NCI-H1436 treated with DMSO at 0.1 percent for 48 hours (cell line): ENCODE results near the gene ACTMAP.
"Not testable (repeated sequence)": the region's sequence is repeated elsewhere in the genome, so short reads cannot be mapped to it uniquely, and the experiment has no call there.

Experiments
- DNase-seq: peaks from one replicate; lab custom pipeline; 2025; lab: John Stamatoyannopoulos, UW

The ACTMAP gene

DNA sequence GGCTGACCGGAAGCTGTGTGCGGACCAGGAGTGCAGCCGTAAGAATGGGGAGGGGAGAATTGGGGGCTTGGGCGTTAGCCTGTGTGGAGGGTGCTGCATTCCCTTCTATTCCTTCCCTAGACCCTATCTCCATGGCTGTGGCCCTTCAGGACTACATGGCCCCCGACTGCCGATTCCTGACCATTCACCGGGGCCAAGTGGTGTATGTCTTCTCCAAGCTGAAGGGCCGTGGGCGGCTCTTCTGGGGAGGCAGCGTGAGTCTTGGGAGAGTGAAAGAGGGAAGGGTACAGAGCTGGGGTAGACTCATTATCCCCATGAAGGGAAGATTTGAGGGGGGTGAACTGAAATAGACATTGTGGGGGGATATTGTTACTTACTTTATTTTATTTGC, 25.4 kb upstream of the ACTMAP start:
- DNase-seq: no peak

DNA sequence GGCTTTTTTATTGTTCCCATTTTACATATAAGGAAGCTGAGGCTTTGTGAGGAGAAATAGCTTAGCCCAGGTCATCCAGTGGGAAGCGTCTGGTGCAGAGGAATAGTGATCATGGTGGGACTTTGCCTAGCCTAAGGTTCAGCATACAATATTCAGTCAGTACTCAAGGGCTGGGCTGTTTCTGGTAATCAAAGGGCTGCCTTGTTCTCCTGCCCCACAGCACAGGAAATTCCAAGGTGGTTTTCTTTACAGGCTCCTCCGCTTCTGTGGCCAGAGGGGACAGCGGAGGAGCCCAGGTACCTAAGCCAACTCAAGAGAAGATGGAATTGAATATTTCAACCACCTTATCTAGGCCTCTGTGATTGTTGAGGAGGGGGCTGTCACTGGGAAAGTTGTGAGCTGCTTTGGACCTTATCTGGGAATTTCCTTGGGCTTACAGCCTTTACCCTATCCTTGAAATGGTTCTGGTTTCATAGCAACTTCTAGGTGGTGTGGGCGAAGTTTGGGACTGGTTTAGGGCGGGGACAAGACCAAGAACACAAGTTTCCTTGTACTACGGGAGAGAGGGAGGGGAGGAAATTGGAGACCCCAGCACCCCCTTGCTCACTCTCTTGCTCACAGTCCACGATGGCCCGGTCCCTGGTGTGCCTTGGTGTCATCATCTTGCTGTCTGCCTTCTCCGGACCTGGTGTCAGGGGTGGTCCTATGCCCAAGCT, 24.8 kb upstream of the ACTMAP start, which contains the start of gene MIA:
TSS of gene MIA (plus strand) at position 606 of the 716 bp plus-strand sequence. CDS start at position 628, 22 bp downstream.
- no peak for DNase-seq

DNA sequence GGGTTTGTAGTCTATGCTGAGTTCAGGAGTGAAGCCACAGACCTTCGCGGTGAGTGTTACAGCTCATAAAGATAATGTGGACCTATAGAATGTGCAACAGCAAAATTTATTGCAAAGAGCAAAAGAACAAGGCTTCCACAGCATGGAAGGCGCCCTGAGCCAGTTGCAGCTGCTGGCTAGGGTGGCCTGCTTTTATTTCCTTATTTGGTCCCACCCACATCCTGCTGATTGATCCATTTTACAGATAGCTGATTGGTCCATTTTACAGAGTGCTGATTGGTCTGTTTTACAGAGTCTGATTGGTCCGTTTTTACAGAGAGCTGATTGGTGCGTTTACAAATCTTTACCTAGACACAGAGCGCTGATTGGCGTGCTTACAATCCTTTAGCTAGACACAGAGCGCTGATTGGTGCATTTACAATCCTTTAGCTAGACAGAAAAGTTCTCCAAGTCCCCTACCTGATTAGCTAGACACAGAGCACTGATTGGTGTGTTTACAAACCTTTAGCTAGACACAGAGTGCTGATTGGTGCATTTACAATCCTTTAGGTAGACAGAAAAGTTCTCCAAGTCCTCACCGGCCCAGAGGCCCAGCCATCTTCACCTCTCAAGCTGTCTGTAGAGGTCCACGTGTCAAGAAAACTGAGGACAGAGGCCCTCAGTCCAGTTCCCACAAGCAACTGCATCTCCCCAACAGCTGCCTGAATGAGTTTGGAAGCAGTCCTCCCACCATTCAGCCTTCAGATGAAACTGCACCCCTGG, 21.0 kb upstream of the ACTMAP start:
- DNase-seq: not testable (repeated sequence)

DNA sequence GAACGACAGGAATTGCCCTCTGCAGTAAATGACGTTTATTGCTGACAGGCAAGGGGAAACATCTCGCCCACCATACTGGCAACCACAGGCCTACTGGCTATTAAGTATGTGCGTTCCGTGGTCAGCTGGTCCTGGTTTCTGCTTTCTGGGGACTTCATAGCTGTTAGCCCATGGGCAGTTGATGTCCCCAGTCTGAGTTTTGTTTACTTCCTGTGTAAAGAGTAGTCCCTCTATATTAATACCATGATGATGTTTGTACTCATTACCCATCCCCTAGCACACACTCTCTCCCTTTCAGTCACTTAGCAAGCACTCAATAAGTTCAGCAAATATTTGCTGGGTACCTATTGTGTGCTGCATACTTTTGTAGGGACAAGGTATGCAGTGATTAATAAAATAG, 18.6 kb upstream of the ACTMAP start:
- no peak for DNase-seq

DNA sequence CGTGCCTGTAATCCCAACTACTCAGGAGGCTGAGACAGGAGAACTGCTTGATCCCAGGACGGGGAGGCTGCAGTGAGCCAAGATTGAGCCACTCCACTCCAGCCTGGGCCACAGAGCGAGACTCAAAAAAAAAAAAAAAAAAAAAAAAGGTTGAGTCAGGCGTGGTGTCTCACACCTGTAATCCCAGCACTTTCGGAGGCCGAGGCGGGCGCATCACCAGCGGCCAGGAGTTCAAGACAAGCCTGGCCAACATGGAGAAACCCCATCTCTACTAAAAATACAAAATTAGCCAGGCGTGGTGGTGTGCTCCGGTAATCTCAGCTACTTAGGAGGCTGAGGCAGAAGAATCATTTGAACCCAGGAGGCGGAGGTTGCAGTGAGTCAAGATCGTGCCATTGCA, 16.1 kb upstream of the ACTMAP start:
- not testable (repeated sequence) for DNase-seq

DNA sequence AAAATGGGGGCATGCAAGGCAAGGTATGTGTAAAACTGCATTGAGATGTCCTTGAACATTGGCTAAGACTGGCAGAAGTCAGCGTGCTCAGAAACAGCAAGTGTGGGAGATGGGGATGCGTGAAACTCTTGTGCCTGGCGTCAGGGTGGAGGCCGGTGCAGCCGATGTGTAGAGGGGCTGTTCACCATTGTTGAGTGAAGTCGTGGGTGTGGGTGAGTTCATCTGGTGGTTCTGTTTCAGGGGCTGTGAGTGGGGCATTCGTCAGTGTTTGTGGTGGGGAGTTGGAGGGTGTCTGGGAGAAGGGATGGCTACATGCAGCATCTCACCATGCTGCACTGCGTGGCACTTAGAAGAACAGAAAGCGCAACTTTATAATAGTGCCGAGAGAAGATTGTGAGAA, 13.7 kb upstream of the ACTMAP start:
- no peak for DNase-seq

DNA sequence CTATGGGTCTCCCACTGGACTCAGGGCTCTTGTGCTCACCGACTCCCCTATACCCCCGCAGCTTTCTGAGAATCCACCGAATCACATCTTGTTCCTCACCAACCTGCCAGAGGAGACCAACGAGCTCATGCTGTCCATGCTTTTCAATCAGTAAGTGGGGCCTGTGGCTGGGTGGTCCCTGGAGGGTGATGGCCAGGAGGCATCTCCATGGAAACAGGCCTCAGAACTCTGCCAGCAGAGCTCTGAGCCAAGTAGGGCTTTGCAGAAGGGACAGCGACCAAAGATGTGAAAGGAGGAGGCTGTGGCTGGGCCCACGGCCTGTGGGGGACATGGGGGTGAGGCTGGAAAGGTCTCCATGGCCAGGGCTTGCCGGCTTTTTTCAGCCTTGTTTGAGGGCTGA, 13.2 kb upstream of the ACTMAP start:
- DNase-seq: no peak

DNA sequence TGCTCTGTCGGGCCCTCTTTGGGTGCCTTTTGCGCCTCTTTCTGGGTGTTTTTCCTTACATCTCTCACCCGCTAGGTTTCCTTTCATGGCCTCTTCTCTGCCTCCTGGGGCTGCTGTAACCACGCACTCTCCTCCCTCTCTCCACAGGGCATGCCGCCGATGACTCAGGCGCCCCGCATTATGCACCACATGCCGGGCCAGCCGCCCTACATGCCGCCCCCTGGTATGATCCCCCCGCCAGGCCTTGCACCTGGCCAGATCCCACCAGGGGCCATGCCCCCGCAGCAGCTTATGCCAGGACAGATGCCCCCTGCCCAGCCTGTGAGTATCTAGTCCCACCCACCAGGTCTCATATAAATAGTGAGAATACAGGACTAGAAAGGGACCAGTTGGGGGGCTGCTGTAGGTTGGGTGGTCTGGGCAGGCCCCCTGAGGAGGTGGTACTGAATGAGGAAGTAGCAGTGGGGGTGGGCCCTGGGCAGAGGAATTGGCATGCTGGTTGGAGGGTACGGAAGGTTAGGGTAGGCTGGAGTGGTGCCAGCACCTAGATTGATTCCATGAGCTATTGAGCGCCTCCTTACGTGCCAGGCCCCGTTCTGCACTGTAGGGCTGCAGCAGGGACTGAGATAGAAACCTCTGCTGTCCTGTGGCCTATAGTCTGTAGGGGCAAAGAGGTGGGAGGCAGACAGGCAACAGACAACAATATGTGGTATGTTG, 12.6 kb upstream of the ACTMAP start:
- DNase-seq: no peak

DNA sequence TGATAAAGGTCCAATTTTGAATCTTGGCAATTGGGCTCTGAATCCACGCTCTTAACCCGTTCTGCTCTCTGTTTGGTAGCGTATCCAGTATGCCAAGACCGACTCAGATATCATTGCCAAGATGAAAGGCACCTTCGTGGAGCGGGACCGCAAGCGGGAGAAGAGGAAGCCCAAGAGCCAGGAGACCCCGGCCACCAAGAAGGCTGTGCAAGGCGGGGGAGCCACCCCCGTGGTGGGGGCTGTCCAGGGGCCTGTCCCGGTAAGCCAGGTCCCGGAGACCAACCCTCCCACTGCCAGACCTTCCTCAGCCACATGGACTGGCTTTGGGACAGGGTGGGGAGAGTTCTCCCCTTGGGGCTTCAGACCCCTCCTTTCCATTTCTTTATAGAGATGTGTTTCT, 9.1 kb upstream of the ACTMAP start:
- DNase-seq: no peak

DNA sequence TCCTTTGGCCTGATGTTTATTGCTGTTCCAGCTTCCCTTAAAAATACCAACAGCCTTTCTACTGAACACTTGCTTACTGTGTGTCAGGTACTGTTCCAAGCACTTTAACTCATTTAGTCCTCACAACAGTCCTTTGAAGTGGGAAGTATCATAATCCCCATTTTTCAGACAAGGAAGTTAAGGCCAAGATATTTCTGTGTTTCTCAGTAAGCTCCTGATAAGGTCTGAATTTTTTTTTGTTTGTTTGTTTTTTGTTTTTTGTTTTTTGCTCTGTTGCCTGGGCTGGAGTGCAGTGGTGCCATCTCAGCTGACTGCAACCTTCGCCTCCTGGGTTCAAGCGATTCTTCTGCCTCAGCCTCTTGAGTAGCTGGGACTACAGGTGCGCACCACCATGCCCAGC, 8.2 kb upstream of the ACTMAP start:
- DNase-seq: no peak

DNA sequence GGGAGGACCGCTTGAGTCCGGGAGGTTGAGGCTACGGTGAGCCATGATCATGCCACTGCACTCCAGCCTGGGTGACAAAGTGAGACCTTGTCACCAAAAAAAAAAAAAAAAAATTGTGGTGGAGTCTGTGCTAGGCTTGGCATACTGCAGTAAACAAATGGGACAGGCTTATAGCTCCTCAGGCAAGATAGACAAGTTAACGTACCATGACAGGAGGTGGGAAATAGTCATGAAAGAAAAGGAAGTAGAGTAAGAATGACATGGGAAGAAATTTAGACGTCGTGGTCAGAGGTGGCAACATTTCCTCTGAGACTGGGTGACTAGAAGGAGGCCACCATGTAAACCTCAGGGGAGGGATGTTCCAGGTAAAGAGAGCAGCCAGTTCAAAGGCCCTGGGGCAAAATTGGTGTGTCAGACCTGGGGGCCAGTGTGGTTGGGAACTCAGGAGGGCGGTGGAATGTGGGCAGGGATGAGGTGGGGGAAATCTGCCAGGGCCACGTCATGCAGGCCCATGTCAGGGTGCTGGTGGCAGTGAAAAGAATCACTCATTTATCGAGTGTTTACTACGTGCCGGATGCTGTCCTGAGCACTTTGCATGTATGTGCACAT, 6.3 kb upstream of the ACTMAP start:
- DNase-seq: no peak

DNA sequence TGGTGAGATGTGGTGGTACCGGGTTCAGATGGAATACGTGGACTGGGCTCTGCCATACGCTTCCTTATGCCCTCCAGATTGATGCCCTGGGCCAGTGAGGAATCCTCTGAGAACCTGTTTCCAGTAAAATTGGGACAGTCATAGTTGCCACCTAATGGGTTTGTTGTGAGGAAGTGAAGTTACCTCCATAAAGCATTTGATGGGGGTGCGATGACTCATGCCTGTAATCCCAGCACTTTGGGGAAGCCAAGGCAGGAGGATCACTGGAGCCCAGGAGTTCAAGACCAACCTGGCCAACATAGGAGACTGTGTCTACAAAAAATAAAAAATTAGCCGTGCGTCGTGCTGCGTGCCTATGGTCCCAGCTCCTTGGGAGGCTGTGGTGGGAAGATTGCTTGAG, 5.5 kb upstream of the ACTMAP start:
- DNase-seq: no peak

DNA sequence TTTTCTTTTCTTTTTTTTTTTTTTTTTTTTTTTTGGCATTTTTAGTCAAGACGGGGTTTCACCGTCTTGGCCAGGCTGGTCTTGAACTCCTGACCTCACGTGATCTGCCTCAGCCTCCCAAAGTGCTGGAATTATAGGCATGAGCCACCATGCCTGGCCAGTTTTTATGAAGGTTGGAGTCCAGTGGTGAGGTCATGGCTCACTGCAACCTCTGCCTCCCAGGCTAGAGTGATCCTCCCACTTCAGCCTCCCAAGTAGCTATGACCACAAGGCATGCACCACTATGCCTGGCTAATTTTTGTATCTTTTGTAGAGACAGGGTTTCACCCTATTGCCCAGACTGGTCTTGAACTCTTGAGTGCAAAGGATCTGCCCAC, 5.0 kb upstream of the ACTMAP start:
- DNase-seq: no peak

DNA sequence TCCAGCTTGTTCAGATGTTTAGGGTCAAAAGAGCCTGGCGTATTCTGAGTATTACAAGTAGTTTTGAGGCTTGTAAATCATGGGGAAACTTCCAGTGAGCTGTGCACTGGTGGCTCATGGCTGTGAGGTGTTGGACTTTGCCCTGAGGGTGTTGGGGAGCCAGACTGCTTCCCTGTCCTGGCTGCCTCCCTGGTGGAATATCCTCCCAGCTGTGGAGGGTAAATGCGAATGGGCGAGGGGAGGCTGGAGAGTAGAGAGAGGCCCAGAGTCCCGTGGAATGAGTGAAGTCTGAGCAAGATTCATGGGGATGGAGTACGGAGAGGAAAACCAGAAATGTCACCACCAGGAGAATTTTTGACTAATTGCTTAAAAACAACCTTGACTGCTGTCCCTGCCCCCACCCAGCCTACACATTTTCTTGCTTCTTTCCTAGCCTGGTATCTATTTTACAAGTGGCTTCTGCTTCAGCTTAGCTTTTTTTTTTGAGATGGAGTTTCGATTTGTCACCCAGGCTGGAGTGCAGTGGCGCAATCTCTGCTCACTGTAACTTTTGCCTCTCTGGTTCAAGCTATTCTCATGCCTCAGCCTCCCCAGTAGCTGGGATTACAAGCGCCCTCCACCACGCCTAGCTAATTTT, 4.5 kb upstream of the ACTMAP start:
- no peak for DNase-seq

DNA sequence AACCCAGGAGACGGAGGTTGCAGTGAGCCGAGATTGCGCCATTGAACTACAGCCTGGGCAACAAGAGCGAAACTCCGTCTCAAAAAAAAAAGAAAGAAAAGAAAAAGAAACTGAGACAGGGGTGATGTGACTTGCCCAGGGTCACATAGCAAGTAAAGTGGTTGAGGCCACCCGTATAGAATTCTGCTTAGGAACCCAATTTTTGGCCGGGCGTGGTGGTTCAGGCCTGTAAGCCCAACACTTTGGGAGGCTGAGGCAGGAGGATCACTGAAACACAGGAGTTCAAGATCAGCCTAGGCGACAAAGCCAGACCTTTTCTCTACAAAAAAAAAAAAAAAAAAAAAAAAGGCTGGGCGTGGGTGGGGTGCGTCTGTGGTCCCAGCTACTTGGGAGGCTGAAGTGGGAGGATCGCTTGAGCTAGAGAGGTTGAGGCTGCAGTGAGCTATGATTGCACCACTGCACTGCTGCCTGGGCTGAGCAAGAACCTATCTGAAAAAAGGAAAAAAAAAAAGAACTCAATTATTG, 2.0 kb upstream of the ACTMAP start:
- no peak for DNase-seq

DNA sequence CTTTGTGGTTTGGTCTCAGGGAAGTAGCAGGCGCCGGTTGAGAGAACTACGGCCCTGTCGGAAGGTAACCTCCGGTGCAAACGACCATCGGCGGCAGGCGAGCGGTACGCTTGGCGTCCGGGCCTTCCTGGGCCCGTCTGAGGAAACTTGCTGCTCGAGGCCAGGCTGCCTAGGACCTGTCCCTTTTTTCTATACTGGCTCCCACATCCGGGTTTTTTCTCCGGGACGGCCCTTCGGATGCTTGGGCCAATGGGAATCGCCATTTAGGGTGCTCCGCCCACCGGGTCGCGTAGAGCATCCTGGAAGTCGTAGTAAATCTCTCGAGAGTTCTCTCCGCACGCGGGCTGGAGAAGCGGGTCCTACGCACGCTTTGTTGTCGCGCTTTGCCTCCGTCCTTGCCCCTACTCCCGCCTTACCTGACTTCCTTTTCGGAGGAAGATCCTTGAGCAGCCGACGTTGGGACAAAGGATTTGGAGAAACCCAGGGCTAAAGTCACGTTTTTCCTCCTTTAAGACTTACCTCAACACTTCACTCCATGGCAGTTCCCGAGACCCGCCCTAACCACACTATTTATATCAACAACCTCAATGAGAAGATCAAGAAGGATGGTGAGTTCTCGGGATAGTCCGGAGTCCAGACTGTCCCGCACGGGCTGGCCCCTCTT, 729 bp upstream of the ACTMAP start, which contains the start of gene SNRPA:
TSS of gene SNRPA (plus strand) at position 330 of the 664 bp plus-strand sequence. CDS start at position 536, 206 bp downstream.
- peak; percentile 74 for DNase-seq

DNA sequence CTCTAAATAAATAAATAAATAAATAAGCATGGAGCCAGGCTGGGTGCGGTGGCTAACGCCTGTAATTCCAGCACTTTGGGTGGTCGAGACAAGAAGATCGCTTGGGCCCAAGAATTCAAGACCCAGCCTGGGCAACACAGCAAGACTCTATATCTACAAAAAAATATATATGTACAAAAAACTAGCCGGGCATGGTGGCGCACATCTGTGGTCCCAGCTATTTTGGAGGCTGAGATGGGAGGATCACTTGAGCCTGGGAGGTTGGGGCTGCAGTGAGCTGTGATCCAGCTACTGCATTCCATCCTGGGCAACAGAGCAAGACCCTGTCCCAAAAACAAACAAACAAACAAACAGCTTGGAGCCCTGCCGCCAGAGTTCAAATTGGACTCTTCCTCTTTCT, 2.7 kb downstream of the ACTMAP start:
- no peak for DNase-seq

DNA sequence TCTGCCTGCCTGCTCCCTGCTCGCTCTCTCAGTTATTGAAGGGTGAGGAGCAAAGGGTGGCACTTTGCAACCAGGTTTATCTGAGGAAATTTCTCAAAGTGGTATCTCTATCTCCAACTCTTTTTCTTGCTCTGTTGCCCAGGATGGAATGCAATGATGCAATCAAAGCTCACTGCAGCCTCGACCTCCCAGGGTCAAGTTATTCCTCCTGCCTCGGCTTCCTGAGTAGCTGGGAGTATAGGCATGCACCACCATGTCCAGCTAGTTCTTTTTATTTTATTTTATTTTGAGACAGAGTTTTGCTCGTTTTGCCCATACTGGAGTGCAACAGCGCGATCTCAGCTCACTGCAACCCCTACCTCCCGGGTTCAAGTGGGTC, 4.9 kb downstream of the ACTMAP start:
- no peak for DNase-seq

DNA sequence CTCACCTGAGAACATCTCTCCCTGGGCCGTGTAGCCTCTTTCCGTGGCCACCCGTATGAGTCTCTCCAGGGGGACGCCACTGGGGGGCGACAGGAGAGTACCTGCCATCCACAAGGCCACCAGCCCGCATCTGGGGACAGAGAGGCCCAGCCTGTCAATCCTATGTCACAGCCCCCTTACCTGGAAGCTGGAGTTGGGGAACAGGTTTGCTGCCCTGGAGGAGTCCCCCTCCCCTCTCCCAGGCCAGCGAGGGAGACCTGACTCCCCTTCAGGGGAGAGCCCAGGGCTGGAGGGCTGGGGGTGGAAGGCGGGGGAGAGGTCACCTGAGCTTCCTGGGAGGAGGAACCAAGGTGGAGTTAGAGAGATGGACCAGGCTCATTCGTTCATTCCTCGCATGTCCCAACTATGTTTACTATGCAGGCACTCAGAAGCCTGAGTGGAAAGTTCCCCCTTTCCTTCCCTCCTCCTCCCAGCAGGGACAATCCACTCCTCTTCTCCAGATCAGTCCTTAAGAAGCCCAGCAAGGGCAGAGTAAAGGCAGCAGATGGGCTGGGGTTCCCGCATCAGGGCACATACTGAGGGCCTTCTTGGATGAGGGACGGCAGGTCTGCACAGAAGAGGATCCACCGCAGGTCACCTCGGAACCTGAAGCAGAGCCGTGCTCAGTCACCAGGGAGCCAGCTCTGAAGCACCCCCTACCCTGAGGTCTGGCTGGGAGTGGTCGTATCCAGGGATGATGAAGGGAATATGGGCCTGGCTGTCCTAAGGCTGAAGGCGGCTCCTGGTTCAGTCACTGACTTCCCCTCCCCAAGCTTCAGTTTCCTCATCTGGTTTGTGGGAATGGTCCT, 5.5 kb downstream of the ACTMAP start:
- no peak for DNase-seq

DNA sequence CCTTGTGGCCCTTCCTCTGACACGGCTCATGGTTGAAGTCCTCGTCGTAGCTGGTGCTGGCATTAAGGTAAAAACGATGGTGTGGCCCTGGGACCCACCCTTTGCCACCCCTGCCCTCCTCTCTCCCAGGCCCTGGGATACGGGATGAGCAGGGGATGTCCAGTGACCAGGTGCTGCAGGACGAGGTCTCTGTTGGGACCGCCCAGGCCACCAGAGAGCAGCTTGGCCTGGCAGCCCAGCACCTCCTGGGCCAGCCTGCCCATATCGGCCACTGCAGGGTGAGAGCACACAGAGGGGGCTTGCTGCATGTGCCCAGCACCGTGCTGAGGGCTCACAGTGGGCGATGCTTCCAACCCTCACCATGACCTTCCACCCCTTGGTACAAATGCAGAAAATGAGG, 6.4 kb downstream of the ACTMAP start:
- DNase-seq: no peak
